OCI-LY7 (cell line): ENCODE results near the gene NCAPH2. TPM values are rescaled to one million over a fixed set of nuclear protein-coding genes. Genes with fewer than 3 reads are reported as not detected.

Experiments
- BruUV-seq: library from RNA; stranded (reverse); fragments of 400-500 nt; replicated peaks from 2 replicates; lab custom pipeline; 2021; lab: Mats Ljungman, UMichigan
- CTCF ChIA-PET: fragments of 300-600 bp; sonication (Branson Sonifier 250); formaldehyde crosslinking; loops from one replicate; lab custom pipeline; 2022; ENCODE audit warnings: antibody characterized with exemption; ENCODE audit not compliant: unreplicated experiment; lab: Charles Lee
- POLR2A ChIA-PET: fragments of 300-600 bp; sonication (Branson Sonifier 250); formaldehyde crosslinking; loops from one replicate; lab custom pipeline; 2022; ENCODE audit warnings: antibody characterized with exemption; lab: Charles Lee
- DNase-seq: peaks from one replicate; pipeline ENCODE4 v3.0.0-alpha.2; 2015; ENCODE audit warnings: low spot score
- H2AFZ ChIP-seq: fragments of 200-600 bp; sonication (generic), shearing (Covaris generic); 2 replicates; pipeline ENCODE4 v1.6.1; 2014; ENCODE audit warnings: mild to moderate bottlenecking, antibody characterized with exemption, low read length, moderate library complexity
- H3K27ac ChIP-seq: fragments of 200-600 bp; sonication (generic); 2 replicates; pipeline ENCODE4 v1.5.1; 2014; ENCODE audit warnings: mixed run types, low read depth, mild to moderate bottlenecking, moderate library complexity, low read length, inconsistent platforms; ENCODE audit not compliant: poor library complexity, severe bottlenecking
- H3K36me3 ChIP-seq: fragments of 200-600 bp; sonication (generic); 2 replicates; pipeline ENCODE4 v1.6.1; 2014; ENCODE audit warnings: mild to moderate bottlenecking, antibody characterized with exemption, low read length, moderate library complexity, mixed read lengths; ENCODE audit not compliant: insufficient read depth
- H3K4me1 ChIP-seq: fragments of 200-600 bp; sonication (generic); 2 replicates; pipeline ENCODE4 v1.5.1; 2014; ENCODE audit warnings: mild to moderate bottlenecking, low read length; ENCODE audit not compliant: insufficient read depth, poor library complexity, severe bottlenecking
- H3K4me2 ChIP-seq: fragments of 200-600 bp; sonication (generic); 2 replicates; pipeline ENCODE4 v1.6.1; 2014; ENCODE audit warnings: mild to moderate bottlenecking, low read length
- H3K4me3 ChIP-seq: fragments of 200-600 bp; sonication (generic); 2 replicates; pipeline ENCODE4 v1.5.1; 2014; ENCODE audit warnings: mild to moderate bottlenecking, low read depth, low read length; ENCODE audit not compliant: poor library complexity, severe bottlenecking
- H3K79me2 ChIP-seq: fragments of 200-600 bp; sonication (generic); 2 replicates; pipeline ENCODE4 v1.6.1; 2016; ENCODE audit warnings: low read depth, mild to moderate bottlenecking, low read length, moderate library complexity, mixed read lengths; ENCODE audit not compliant: insufficient read depth
- H3K9me2 ChIP-seq: fragments of 200-600 bp; sonication (generic); 2 replicates; pipeline ENCODE4 v1.6.1; 2016; ENCODE audit warnings: mild to moderate bottlenecking, low read length, mixed read lengths; ENCODE audit not compliant: insufficient read depth
- H3K9me3 ChIP-seq: fragments of 200-600 bp; sonication (generic); 2 replicates; pipeline ENCODE4 v1.6.1; 2014; ENCODE audit warnings: mild to moderate bottlenecking, mixed run types, low read length, mixed read lengths
- H4K20me1 ChIP-seq: fragments of 200-600 bp; sonication (generic); 2 replicates; pipeline ENCODE4 v1.6.1; 2014; ENCODE audit warnings: mild to moderate bottlenecking, antibody characterized with exemption, low read length, moderate library complexity, mixed read lengths; ENCODE audit not compliant: insufficient read depth
- EZH2phosphoT487 ChIP-seq: fragments of 200-600 bp; sonication (generic); IDR thresholded peaks from 2 replicates; pipeline ENCODE4 v1.6.1; 2018; ENCODE audit warnings: low read depth, borderline replicate concordance, mild to moderate bottlenecking, mixed run types, antibody characterized with exemption, low read length, moderate library complexity, mixed read lengths
- intact Hi-C: fragments of 100-400 bp; cut with micrococcal nuclease; formaldehyde crosslinking; loops from one replicate; pipeline ENCODE4 v1.10.0; 2022; ENCODE audit not compliant: unreplicated experiment
- total RNA-seq, 2 experiments: library from RNA; depleted of rRNA in 1 of 2; stranded (reverse); fragments of >200 nt in 1 of 2; shearing (Covaris generic) in 1 of 2; gene quantifications; 2 replicates each; pipeline ENCODE4 v1.2.3, GENCODE V29; 2014 to 2022
- TF ChIP-seq, protein P1 (sequence below): fragments of 200-600 bp; sonication (generic); conservative IDR thresholded peaks from 2 replicates; pipeline ENCODE4 v1.5.1; 2014; ENCODE audit warnings: mild to moderate bottlenecking, antibody characterized with exemption, low read length, moderate library complexity, mixed read lengths

NCAPH2 gene
- total RNA-seq, 2 experiments from 2014 or later = 126 to 129 TPM

DNA sequence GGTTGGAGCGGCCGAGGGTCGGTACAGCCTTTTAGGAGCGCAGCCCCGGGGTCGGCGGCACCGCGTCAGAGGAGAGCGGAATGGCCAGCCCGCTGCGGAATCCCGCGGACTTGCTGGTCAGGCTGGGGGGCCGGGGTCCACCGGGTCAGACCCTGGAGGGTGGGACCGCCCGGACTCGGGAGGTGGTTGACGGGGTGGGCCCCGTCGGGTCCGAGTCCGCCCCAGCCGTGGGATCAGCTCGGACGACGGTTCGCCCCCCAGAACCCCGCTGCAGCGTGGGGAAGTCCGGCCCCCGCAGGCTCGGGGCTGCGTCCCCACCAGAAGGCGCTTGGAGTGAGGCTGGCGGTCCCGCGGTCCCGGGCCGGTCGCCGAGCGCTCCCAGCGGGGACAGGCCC lies 27.0 kb upstream of the NCAPH2 start:
- Histone ChIP-seq H3K79me2 (no peaks in the 10 kb centered on the region), H3K27ac (no peak overlapping the region), H3K9me2 (no peaks in the 10 kb centered on the region), H3K9me3 (no peaks in the 10 kb centered on the region), H3K36me3 (no peaks in the 10 kb centered on the region), H3K4me1 (peaks cover 10% of the 10 kb centered on the region), H2AFZ (no peak overlapping the region), H4K20me1 (no peaks in the 10 kb centered on the region), H3K4me2 (peak overlapping the region; percentile 69; the same call in 1 of the 2 replicates), H3K4me3 (peak overlapping the region; percentile 68)
- intact Hi-C loops = no loop called here
- ChIA-PET POLR2A (no interaction called here), CTCF (no interaction called here)
- TF ChIP-seq, protein P1, sequence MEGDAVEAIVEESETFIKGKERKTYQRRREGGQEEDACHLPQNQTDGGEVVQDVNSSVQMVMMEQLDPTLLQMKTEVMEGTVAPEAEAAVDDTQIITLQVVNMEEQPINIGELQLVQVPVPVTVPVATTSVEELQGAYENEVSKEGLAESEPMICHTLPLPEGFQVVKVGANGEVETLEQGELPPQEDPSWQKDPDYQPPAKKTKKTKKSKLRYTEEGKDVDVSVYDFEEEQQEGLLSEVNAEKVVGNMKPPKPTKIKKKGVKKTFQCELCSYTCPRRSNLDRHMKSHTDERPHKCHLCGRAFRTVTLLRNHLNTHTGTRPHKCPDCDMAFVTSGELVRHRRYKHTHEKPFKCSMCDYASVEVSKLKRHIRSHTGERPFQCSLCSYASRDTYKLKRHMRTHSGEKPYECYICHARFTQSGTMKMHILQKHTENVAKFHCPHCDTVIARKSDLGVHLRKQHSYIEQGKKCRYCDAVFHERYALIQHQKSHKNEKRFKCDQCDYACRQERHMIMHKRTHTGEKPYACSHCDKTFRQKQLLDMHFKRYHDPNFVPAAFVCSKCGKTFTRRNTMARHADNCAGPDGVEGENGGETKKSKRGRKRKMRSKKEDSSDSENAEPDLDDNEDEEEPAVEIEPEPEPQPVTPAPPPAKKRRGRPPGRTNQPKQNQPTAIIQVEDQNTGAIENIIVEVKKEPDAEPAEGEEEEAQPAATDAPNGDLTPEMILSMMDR = no peak
- no peak for TF ChIP-seq EZH2phosphoT487
- no TSS peak for BruUV-seq
- DNase-seq = no peak

DNA sequence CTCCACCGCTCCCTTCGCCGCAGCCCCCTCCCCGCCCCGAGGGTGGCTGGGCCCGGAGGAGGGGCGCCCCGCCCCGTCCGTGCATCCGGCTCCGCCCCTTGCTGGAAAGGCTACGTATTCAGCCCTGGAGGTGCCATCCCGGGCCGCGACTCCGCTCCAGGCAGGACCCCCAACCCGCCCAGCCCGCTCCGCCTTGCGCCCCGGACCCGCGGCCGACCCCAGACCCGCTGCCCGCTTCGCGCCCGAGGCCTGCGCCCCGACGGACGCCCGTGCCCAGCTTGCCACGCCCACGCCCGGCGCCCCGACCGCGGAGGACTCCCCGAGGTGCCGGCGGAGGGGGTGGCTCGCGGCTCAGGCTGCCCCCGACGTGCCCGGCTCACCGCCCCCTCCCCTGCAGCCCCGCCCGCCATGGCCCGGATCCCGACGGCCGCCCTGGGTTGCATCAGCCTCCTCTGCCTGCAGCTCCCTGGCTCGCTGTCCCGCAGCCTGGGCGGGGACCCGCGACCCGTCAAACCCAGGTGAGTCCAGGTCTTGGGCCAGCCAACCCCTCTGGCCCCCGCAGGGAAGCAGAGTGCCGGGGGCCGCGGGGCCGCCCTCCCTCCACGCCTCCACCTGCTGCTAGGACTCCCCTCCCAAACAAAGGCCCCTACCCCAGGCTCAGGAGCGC lies 26.5 kb upstream of the NCAPH2 start, which contains the start of gene ADM2:
TSS of gene ADM2 (plus strand) at position 104 of the 667 bp plus-strand sequence. CDS start at position 409, 305 bp downstream.
- peak within 1 kb of the TSS; percentile 68 for H3K4me3 ChIP-seq

DNA sequence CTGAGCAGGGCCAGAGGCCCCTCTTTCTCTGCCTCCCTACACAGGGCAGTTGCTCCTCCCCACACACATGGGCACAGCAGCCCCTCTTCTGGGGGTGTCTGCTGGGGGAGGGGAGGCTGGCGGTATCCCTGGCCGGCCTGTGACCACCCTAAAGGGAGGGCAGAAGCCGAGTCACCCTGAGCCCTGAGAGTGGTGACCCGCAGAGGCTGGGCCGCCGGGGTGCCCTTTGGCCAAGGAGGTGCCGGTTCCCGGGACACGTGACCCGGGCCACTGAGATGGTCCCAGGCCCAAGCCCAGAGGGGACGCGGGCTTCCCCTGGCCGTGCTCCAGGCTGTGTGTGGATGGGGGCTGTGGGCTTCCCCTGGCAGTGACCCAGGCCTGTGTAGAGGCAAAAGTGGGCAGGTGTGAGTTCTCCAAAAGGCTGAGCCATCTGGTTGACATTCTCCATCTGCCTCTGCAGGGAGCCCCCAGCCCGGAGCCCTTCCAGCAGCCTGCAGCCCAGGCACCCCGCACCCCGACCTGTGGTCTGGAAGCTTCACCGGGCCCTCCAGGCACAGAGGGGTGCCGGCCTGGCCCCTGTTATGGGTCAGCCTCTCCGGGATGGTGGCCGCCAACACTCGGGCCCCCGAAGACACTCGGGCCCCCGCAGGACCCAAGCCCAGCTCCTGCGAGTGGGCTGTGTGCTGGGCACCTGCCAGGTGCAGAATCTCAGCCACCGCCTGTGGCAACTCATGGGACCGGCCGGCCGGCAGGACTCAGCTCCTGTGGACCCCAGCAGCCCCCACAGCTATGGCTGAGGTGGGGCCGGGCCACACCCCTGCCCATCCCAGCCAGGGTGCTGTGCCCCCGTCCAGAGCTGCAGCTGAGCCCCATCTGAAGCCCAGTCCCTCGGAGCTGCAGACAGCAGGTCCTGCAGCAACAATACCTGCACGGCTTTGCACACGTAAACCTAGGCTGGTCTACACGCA lies 25.6 kb upstream of the NCAPH2 start:
- Histone ChIP-seq H3K79me2 (no peaks in the 10 kb centered on the region), H3K4me3 (peak overlapping the region; percentile 68), H2AFZ (0 out of 2 replicates have a peak overlapping the region, but pooled peaks have one; percentile 10), H3K27ac (no peak overlapping the region), H3K4me2 (peak overlapping the region; percentile 69), H3K9me2 (no peaks in the 10 kb centered on the region), H3K36me3 (no peaks in the 10 kb centered on the region), H3K4me1 (peaks cover 10% of the 10 kb centered on the region), H4K20me1 (no peaks in the 10 kb centered on the region), H3K9me3 (no peaks in the 10 kb centered on the region)
- intact Hi-C loops = no loop called here
- ChIA-PET POLR2A (no interaction called here), CTCF (no interaction called here)
- TF ChIP-seq, protein P1 = no peak
- no peak for TF ChIP-seq EZH2phosphoT487
- BruUV-seq = no TSS peak
- no peak for DNase-seq

More for the DNA sequence above, 26.5 kb upstream of the NCAPH2 start, which contains the start of gene ADM2:
- Histone ChIP-seq H4K20me1 (no peaks in the 10 kb centered on the region), H3K9me3 (no peaks in the 10 kb centered on the region), H3K4me1 (peaks cover 10% of the 10 kb centered on the region), H3K27ac (no peak within 1 kb of the TSS), H3K4me2 (peak within 1 kb of the TSS; percentile 69), H2AFZ (0 out of 2 replicates have a peak within 1 kb of the TSS, but pooled peaks have one; percentile 10), H3K36me3 (no peaks in the 10 kb centered on the region), H3K9me2 (no peaks in the 10 kb centered on the region), H3K79me2 (no peaks in the 10 kb centered on the region)
- POLR2A ChIA-PET = no interaction called here
- no peak for TF ChIP-seq EZH2phosphoT487
- BruUV-seq = no TSS peak
- CTCF ChIA-PET = no interaction called here
- DNase-seq = peak; percentile 55
- intact Hi-C loops = no loop called here
